DMS114 treated with DMSO at 0.1 percent for 48 hours (cell line): ENCODE measurements around the gene ARHGAP22.

ENCODE experiments used
- DNase-seq: peaks from one replicate; lab custom pipeline; 2025; ENCODE audit not compliant: unreplicated experiment; lab: John Stamatoyannopoulos, UW

The ARHGAP22 gene

GRCh38 chr10:48589266-48589665 lies 15.6 kb downstream of the ARHGAP22 start:
- DNase-seq, result no peak

- DNase-seq, result no peak
These were observed 17.1 kb downstream of the ARHGAP22 start for GRCh38 chr10:48587819-48588218.

DNA sequence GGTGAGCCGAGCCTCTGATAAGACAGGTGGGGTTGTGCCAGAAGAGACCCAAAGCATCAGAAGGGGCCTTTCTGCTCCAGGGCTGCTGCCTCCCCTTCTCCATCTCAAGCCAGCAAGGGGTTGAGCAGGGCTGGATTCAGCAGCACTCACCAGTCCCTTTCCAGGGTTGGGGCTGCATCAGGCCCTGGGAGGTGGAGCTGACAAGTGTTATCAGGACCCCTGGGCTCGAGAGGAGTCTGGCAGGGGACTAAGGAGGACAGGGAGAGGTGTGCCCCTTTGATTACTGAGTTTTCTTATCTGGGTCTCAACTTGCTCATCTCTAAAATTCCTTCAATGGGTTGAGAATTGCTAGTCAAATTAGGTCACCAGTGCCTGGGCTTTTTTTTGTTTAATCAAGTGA lies 17.8 kb downstream of the ARHGAP22 start:
- no peak for DNase-seq

- no peak for DNase-seq
These were observed 21.9 kb downstream of the ARHGAP22 start for GRCh38 chr10:48582970-48583369.

DNA sequence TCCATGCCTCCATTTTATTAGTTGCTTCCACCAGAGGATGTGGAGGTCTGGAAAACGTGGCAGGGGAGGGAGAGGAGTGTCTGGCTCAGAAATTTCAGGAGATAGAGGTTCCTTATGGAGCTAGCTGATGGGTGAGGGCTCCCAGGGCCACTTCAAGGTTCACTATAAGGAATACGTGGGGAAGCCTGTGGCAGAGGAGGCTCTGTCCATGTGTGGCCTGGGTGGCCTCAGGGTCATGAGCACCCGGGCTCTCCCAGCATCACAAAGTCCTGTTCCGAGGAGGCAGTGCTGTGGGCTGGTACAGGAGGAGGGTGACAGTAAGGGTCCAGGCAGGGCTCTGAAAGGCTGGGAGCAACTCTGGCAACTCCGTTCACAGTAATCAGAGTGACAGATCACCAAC lies 24.6 kb downstream of the ARHGAP22 start:
- DNase-seq, result no peak

DNA sequence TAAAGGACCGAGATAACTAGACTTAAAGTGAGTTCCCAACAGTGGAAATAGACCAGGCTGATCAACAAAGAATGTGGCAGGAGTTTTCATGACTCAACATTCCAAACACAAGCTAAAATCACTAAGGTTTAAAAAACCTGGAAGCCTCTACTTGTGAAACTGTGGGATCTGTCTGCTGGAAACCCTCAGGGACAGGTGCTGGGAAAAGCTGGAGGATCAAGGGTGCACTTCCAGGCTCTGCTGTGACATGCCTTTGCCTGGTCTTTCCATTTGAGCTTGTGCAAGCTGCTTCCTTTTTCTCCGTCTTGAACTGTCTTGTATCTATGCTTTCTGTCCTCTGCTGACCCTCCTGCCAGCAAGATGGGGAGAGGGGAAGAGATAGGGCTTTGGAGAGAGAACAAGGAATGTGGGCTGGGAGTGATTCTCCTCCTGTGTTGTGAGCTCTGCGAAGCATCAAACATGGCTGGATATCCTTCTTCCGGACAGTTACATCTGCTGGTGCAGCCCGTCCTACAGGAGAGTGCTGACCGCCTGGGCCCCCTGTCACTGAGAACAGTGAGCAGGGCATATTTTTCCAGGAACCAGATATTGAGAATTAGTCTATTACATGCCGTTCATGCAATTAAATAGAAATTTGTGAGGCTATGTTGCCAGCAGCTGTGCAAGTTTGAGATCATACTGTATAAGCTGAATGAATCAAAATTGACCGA lies 25.5 kb downstream of the ARHGAP22 start:
- no peak for DNase-seq

- no peak for DNase-seq
These were observed 27.7 kb downstream of the ARHGAP22 start for GRCh38 chr10:48577158-48577557.

GRCh38 chr10:48576501-48576900 lies 28.4 kb downstream of the ARHGAP22 start:
- DNase-seq, result no peak

DNA sequence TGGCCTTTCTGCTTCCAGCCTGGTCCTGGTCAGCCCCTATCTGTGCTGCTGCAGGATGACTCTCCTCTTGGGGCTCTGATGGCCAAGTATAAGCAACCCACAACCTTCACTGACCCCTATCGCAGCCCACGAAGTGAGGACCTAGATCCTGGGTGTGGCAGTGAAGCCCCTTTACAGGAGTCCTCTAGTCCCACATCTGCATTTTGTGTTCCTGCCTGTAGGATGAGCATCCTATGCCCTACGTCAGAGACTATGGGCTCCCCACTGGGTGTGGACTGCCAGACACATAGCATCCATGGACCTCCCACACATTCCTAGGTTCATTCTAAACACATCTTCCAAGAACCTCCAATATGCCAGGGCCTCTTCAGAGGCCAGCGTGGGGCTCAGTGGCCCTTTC lies 29.0 kb downstream of the ARHGAP22 start:
- no peak for DNase-seq

- DNase-seq, result no peak
These were observed 30.0 kb downstream of the ARHGAP22 start for GRCh38 chr10:48574817-48575380.

- DNase-seq, result no peak
These were observed 30.5 kb downstream of the ARHGAP22 start for GRCh38 chr10:48574322-48574796.

DNA sequence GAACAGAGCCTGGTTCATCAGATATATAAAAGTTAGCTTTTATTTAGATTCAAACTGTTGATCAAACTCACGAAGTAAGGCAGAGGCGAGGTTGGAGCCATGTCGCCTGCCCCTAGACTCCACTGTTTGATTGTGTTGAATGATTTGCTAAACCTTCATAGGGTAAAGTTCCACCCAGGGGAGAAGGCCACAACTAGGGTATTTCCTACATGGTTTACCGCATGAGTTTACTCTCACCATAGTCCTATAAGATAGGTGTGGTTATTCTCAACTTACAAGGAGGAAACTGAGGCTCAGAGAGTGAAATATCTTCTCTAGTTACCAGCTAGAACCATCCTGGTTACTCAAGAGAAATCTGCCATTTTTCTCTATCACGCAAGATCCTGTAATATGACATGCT lies 31.8 kb downstream of the ARHGAP22 start:
- no peak for DNase-seq

GRCh38 chr10:48572414-48572813 lies 32.5 kb downstream of the ARHGAP22 start:
- no peak for DNase-seq

GRCh38 chr10:48568546-48568945 lies 36.3 kb downstream of the ARHGAP22 start:
- DNase-seq, result no peak

DNA sequence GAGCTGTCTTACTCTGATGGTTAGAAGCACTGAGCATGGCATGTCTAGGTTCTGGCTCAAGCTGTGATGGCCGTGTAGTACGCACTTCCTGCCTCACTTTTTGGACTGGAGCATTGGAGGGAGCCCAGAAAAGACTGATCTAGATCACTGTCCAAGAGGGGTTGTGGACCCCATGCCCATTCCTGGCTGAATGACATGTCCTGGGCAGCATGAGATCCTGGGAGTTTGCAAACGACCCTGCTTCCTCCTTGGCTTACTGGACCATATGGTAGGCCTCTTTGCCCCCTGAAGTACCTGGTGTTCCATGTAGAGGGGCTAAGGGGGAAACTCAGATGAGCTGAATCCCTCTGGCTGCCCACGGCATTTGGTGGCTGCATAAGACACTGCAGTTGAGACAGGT lies 36.7 kb downstream of the ARHGAP22 start:
- DNase-seq, result no peak

DNA sequence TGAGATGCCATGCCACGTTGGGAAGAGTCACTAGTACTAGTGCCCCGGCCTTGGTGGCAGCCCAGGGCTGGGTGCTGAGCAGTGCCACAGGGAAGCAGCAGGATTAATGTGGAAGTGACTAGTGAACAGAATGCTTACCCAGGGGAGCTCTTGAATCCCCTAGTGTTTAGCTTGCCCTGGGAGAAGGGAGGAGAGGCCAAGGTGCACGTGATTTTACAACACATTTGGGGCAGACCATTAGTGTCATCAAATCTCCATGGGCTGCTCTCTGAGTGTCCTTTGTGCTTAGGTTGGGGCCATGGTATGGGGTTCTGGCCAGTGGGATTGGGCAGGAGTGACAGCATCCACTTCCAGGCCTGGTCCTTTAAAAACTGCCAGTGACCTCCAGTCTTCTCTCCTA lies 37.5 kb downstream of the ARHGAP22 start:
- DNase-seq, result no peak

GRCh38 chr10:48564466-48565160 lies 40.3 kb downstream of the ARHGAP22 start:
- DNase-seq, result no peak

GRCh38 chr10:48557511-48558123 lies 47.3 kb downstream of the ARHGAP22 start:
- DNase-seq, result no peak

GRCh38 chr10:48556713-48557112 lies 48.2 kb downstream of the ARHGAP22 start:
- DNase-seq, result no peak

GRCh38 chr10:48556065-48556464 lies 48.8 kb downstream of the ARHGAP22 start:
- no peak for DNase-seq

- no peak for DNase-seq
These were observed 49.4 kb downstream of the ARHGAP22 start for GRCh38 chr10:48555310-48556042.
